HL-60 (cell line): ENCODE measurements around the gene MC1R.

ENCODE experiments used
- DNase-seq, 2 experiments: peaks; one replicate each; pipeline ENCODE4 v3.0.0-alpha.2; 2010 to 2020; ENCODE audit warnings: low read depth in 1 of 2, low spot score in 1 of 2
- H3K27ac ChIP-seq: fragments of 250-450 bp; sonication (Bioruptor Pico); replicated peaks from 2 replicates; pipeline ENCODE4 v1.5.1; 2020; ENCODE audit warnings: mild to moderate bottlenecking, moderate library complexity
- H3K27me3 ChIP-seq: fragments of 250-450 bp; sonication (Bioruptor Pico); 2 replicates; pipeline ENCODE4 v1.5.1; 2021; ENCODE audit warnings: mild to moderate bottlenecking, moderate library complexity; ENCODE audit not compliant: insufficient read depth, poor library complexity, severe bottlenecking
- H3K4me3 ChIP-seq: replicated peaks from 2 replicates; pipeline ENCODE4 v1.5.1; 2011; ENCODE audit warnings: mild to moderate bottlenecking, control low read depth, low read length; ENCODE audit not compliant: insufficient read depth
- CTCF ChIP-seq: IDR thresholded peaks from one replicate; pipeline ENCODE4 v1.5.1; 2011; ENCODE audit warnings: low read length, control low read depth, inconsistent platforms; ENCODE audit not compliant: insufficient read depth
- GABPA ChIP-seq: IDR thresholded peaks from 2 replicates; pipeline ENCODE4 v1.6.1; 2012; ENCODE audit warnings: low read depth
- POLR2AphosphoS5 ChIP-seq: IDR thresholded peaks from 2 replicates; pipeline ENCODE4 v1.6.1; 2012; ENCODE audit warnings: low read depth
- REST ChIP-seq: IDR thresholded peaks from 2 replicates; pipeline ENCODE4 v1.6.1; 2012; ENCODE audit warnings: low read depth; ENCODE audit not compliant: insufficient replicate concordance
- SPI1 ChIP-seq: IDR thresholded peaks from 2 replicates; pipeline ENCODE4 v1.6.1; 2012; ENCODE audit warnings: low read depth, mild to moderate bottlenecking, borderline replicate concordance

MC1R gene

GRCh38 chr16:89961920-89962319 lies 43.3 kb downstream of the MC1R start:
- TF ChIP-seq SPI1 (no peak), REST (no peak), GABPA (no peak), CTCF (no peak), POLR2AphosphoS5 (no peak)
- Histone ChIP-seq H3K4me3 (no peak overlapping the region), H3K27ac (no peak overlapping the region), H3K27me3 (no peaks in the 10 kb centered on the region)
- no peak for DNase-seq

- Histone ChIP-seq H3K4me3 (no peak overlapping the region), H3K27me3 (no peaks in the 10 kb centered on the region), H3K27ac (no peak overlapping the region)
- no peak for TF ChIP-seq SPI1
- TF ChIP-seq REST: no peak
- no peak for TF ChIP-seq GABPA
- no peak for TF ChIP-seq POLR2AphosphoS5
- TF ChIP-seq CTCF: no peak
- DNase-seq: no peak
Observed at GRCh38 chr16:89962754-89963498, 44.3 kb downstream of the MC1R start.

GRCh38 chr16:89964201-89964600 lies 45.5 kb downstream of the MC1R start:
- no peak for DNase-seq
- Histone ChIP-seq H3K4me3 (no peak overlapping the region), H3K27me3 (no peaks in the 10 kb centered on the region), H3K27ac (no peak overlapping the region)
- TF ChIP-seq CTCF (no peak), SPI1 (no peak), GABPA (no peak), POLR2AphosphoS5 (no peak), REST (no peak)
